HG03342 (cell line): Measurements from ENCODE around the gene DDX50.
A peak's percentile ranks its signal among the peaks of the same experiment; 100 is the strongest.
"Not testable (repeated sequence)": the region's sequence is repeated elsewhere in the genome, so short reads cannot be mapped to it uniquely, and the experiment has no call there.

ENCODE experiments used
- ATAC-seq: cut with Tn5 transposase; IDR thresholded peaks from one replicate; pipeline ENCODE4 v1.9.1; 2021; ENCODE audit warnings: mild to moderate bottlenecking, moderate library complexity; ENCODE audit not compliant: unreplicated experiment

The DDX50 gene, protein sequence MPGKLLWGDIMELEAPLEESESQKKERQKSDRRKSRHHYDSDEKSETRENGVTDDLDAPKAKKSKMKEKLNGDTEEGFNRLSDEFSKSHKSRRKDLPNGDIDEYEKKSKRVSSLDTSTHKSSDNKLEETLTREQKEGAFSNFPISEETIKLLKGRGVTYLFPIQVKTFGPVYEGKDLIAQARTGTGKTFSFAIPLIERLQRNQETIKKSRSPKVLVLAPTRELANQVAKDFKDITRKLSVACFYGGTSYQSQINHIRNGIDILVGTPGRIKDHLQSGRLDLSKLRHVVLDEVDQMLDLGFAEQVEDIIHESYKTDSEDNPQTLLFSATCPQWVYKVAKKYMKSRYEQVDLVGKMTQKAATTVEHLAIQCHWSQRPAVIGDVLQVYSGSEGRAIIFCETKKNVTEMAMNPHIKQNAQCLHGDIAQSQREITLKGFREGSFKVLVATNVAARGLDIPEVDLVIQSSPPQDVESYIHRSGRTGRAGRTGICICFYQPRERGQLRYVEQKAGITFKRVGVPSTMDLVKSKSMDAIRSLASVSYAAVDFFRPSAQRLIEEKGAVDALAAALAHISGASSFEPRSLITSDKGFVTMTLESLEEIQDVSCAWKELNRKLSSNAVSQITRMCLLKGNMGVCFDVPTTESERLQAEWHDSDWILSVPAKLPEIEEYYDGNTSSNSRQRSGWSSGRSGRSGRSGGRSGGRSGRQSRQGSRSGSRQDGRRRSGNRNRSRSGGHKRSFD

DNA sequence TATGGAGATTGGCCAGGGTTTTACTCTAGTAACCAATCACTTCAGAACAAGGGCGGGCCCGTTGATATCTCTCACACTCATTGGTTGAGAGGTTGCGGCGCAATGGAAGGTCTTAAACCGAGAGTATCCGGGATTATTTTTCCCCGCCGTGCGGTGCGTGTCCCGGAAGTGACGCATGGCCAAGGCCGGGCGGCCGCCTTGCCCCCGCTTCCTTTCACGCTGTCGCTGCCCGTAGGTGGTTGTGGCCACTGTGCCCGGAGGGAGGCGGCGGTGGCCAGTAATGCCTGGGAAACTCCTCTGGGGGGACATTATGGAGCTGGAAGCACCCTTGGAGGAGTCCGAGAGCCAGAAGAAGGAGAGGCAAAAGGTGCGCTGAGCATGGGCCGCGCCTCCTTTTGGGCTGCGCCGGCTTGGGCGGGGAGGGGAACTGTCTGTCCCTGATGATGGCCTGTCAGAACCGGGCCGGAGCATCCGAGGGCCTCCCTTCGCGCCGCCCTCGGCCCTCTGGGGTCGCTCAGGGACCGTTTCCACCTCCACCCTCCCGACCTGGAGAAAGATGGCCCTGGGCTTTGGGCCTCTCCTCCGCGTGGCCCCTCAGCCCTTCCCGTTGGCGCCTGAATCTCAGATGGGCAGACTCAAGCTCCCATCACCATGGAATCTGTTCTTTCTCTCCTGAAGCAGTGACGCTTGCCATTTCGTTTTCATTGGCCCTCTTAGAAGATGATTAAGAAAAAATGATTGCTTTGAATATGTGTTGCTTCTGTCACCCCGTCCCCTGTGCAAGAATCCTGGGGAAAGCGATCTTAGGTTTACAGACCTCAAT, at the start of gene DDX50:
DDX50 (plus strand) TSS at position 211 of the 823 bp plus-strand sequence; CDS start at position 281, 70 bp downstream.
- peak; percentile 98 for ATAC-seq

DNA sequence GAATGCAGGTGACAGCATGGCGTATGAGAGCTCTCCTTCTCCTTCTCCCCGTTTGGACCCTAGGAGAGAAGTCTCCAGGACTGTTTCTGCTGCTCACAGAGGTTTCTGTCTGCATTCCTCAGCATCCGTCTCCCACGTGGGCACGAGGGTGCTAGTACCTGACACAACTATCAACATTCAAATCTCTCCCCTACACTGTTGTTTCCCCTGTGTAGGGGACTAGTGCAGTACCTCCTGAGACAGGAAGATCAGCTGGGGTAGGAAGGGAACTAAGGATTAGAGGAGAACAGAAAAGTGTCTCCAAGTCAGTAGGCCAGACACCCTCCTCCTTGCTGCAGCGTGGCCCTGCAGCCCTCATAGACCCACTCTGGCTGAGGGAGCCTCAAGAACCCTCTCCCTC, 44.8 kb upstream of the DDX50 start:
- ATAC-seq, result no peak

DNA sequence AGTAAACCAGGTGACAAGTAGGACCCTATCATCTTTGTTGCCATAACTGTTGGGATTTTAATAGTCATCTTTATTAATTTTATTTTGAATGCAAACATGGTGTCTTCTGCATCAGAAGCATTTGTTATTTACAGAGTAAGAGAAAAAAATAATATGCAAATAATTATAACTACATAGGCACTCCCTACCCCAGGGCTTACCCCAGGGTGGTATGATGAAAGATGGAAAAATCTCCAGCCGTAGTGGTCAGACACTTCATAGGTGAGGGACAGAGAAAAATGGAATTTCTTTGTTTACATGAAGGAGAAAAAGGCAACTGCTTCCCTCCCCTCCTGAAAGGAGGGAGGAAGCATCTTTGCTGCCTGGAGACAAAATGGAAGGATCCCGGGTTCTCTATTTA, 44.1 kb upstream of the DDX50 start:
- no peak for ATAC-seq

DNA sequence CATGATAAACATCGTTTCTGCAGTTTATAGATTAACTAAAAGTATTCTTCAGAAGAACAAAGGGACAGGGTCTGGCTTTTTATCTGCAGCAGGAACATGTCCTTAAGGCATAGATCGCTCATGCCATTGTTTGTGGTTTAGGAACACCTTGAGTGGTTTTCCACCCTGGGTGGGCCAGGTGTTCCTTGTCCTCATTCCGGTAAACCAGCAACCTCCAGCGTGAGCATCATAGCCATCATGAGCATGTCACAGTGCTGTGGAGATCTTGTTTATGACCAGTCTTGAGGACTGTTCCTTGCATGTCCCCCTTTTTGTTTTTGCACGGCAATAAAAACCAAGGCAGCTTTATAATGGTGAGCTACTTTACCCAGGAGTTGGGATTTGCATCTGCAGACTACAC, 39.9 kb upstream of the DDX50 start:
- ATAC-seq, result no peak

DNA sequence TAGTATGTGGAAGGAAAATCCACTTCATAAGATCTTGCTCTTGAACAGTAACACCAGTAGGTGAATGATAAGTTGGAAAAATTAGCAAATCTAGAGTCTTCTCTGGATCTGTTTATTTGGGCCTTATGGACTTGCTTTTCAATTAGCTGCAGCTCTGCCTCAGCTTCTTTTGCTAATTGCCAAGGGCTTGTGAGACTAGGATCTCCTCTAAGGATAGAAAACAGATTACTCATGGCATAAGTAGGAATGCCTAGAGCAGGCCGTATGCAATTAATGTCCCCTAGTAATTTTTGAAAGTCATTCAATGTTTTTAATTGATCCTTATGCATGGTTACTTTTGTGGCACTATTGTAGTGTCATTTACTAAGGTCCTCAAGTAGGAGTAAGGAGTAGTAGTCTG, 36.5 kb upstream of the DDX50 start:
- no peak for ATAC-seq

DNA sequence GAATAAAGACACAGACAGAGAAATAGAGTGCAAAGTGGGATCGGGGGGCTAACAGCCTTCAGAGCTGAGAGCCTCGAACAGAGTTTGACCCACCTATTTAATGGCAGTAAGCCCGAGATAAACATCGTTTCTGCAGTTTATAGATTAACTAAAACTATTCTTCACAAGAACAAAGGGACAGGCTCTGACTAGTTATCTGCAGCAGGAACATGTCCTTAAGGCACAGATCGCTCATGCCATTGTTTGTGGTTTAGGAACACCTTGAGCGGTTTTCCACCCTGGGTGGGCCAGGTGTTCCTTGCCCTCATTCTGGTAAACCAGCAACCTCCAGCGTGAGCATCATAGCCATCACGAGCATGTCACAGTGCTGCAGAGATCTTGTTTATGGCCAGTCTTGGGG, 32.9 kb upstream of the DDX50 start:
- ATAC-seq, result not testable (repeated sequence)

DNA sequence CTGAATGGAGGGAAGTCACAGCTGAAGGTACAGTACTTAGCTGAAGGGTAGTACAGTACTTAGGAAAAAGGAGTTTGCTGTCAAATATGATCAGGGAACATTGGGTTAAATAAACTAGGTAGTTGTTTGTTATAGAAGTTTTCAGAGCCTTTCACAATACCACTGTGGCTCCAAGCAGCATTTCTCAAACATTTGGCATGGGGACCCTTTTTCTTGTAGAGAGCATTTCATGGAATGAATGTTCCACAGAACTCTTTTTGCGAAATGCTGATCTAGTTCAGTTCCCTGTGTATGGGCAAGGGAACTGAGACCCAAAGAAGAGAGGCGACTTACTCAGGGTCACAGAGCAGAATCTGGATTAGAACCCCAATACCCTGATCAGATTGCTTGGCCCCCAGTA, 31.5 kb upstream of the DDX50 start:
- ATAC-seq, result no peak

DNA sequence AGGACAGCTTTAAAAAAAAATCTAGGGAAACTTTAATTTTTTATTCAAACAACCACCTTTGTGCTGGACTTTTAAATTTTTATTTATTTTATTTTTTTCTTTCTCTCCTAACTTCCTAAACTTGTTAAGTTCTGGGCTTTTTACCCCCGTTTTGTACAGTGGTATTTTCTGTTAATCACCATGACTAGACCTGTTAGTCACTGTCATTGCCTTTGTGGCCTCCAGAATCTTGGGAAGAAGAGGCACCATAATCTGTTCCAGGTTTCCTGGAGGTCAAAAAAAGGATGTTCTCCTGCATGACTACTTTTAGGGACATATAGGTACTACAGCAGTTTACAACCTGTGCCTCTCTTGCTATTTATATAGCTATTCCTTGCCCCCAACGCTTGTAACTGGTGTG, 31.1 kb upstream of the DDX50 start:
- no peak for ATAC-seq

DNA sequence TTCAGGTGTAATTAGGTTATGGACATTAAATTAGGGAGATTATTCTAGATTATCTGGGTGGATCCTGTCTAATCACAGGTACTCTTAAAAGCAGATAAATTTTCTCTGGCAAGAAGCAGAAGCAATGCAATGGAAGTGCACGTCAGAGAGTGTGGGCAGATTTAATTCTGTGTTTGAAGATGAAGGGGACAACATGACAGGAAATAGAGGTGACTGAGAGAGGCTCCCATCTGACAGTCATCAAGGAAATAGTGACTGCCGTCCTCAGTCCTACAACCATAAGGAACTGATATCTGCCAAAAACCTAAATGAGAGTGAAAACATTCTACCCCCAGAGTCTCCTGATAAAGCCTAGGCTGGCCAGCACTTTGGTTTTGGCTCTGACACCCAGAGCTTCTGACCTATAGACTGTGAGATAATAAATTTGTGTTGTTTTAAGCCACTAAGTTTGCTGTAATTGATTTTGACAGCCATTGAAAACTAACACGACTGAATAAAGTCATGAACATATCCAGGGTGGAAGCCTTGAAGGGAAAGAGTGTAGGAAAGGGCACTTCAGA, 30.5 kb upstream of the DDX50 start:
- ATAC-seq, result no peak

DNA sequence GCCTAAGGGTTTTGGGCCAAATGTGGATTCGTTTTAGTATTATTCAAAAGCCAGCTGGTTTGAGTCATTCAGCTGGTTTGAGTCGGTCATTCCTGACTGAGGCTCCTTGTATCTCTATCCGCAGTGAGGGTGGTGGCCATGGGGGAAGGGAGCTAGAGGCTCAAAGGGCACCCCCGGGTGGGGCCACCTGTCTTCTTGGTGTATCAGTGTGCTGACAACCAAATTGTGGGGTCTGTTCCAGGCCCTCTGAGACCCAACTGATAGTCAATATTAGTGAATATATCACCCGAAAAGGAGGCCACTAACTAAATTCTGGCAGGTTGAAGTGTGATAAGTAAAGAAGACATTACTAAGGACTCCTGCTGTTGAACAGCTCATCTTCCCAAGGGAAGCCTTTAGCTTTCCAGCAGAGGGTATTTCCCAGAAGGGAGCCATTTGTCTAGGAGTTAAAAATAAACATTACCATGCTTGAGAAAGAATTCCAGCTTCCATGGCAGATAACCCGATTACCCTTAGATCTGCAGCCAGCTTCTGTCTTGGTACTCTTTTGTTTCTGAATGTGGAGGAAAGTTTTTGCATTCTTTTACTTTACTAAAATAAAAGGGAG, 29.9 kb upstream of the DDX50 start:
- no peak for ATAC-seq

DNA sequence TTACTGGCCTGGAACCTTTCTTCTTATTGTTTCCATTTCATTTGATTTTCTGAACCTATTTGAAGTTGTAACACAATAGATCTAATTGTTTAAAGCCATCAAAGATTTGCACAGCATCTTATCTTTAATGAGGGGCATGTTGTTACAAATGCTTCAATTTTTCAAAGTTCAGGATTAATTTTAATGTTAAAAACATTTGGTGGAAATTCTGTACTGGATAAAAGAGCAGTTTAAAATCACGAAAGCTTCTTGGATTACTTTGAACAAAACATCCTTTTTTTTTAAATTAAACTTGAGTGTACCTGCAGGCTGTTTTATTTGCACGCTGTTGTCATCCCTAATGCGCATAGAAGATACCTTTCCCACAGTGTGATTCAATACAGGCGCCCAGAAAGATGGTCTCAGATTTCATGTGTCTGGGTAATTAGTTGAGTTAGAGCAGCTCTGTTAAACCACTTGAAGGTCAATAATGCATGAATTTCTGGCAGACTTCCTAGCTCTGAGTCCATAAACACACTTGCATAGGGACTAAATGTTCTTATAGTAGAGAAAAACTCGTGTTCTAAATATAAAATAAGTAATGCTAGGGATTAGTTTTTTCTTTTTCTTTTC, 29.3 kb upstream of the DDX50 start:
- ATAC-seq, result no peak

DNA sequence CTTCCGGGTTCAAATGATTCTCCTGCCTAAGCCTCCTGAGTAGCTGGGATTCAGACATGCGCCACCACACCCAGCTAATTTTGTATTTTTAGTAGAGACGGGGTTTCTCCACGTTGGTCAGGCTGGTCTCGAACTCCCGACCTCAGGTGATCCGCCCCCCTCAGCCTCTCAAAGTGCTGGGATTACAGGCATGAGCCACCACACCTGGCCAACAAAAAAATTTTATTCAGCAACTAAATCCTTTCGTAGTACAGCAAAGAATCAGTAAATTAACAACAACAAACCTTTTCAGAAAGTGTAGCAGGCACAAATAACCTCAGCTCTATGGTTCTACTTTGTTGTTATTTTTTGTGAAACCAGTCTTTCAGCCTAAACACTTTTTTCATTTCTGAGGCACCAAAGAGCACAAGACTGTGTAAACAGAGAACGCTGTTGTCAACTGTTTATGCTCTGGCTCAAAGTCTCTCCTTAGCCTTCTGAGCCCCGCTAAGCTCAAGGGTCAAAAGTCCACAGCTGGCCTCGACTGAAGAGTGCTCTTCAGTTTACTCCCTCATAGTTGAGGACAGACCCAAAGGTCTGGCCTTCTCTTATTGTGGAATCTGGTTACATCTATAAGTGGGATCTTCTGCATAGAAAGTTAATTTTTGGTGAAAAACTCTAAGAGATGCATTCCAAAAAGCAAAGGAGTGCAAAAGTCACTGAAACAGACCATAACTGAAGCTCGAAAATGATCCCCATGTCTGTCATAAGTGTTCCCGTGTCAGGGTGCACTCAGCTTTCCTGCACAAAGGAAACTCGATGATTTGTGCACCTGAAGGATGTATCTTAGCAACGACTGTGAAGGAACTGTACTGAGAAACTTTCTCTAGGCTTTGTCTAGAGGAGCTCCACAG, 24.6 kb upstream of the DDX50 start:
- no peak for ATAC-seq

DNA sequence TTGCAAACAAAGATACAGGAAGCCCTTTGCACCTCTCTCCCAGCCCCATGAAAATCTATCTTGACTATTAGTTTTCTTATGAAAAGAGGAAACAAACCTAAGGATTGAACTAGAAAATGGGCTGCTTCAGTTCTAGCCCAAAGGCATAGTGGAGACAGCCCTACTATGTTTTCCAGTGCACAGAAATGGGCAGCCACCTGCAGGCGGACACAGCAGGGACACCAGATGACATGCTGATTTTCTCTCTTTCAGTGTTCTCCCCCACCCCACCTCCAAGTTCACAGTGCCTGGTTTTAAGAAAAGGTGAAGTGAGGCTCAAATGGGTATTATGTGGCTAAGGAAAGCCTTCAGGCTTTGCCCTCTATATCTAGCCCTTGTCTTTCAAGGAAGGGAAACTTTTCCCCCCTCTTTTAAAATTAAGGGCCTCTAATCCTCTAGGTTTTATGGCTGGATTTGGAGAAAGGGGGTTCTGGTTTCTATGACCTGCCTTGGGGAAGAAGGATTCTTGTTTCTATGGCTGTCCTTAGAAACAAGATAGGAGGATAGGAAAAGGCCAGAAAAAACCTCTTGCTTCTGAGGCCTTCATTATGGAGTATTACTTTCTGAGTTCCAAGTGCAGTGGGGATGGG, 23.5 kb upstream of the DDX50 start:
- no peak for ATAC-seq

DNA sequence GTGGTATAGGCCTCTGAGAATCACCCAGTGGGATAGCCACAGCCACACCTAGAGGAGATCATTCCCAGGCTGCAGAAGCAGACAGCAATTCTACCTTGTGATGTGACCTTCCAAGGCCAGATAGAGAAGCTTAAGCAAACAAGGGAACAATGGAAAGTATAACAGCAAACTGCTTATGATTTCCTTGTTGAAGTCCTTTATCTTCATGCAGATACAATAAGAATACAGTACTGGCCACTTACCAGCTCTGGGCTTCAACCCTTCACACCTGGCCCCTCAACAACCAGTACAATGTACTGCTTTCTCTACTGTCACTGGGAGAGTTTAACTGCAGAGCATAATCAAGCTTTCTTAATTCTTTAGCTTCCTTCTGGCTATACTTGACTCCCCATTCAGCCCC, 22.6 kb upstream of the DDX50 start:
- no peak for ATAC-seq

DNA sequence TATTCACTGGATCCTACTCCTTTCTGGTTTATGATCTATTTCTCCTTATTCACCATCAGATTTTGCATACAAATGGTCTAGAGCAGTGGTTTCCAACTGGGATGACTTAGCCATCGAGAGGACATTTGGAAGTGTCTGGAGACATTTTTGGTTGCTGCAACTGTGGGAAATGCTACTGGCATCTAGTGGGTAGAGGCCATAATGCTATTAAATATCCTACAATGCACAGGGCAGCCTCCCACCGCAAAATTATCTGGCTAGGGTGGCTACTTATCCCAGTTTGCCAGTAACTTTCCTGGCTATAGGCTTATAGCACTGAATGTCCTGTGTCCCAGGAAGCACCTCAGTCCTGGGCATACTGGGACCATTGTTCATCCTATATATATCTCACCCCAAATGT, 21.5 kb upstream of the DDX50 start:
- no peak for ATAC-seq

DNA sequence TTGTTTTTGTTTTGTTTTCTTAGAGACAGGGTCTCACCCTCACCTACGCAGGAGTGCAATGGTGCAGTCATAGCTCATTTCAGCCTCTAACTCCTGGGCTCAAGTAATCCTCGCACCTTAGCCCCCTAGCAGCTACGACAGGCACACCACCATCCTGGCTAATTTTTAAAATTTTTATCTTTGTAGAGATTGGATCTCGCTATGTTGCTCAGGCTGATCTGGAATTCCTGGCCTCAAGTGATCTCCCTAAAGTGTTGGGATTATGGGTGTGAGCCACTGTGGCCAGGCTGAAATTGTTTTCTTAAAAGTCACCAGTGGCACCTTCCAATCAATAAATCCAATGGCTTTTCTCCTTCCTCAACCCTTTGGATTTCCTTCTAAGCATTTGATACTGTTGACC, 20.9 kb upstream of the DDX50 start:
- ATAC-seq, result no peak

DNA sequence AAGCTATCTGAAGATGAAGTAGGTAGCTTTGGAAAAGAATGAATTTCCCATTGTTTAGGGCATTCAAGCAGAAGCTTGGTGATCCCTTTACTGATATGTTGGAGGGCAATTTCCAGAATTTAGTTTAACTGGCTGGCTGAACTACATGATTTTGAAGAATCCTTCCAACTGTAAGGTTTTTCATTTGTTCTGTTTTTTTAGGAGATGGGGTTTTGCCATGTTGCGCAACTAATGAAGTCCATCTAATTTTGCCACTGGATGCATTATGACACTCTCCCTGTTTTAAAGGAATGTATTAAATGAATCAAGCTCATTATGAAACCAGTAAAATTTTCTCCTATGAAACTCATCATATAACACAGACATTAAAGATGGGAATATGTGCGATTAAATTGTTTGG, 6.1 kb upstream of the DDX50 start:
- no peak for ATAC-seq

DNA sequence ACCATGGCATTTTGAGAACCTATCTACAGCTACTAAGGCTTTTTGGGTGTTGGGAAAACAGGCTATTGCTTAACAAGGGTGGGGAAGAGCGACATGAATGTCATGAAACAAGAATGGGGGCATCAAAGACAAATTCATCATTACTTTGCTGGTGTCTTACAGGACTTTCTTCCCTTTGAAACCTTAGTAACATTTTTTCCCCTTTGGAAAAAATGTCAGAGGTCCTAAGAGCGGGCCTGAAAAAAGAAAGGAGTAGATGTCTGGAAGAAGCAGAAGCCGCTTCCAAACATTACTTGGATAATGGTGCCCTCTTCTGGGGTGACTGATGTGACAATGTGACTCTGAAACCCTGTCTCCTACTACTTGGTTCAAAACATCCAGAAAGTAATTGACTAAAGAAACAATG, 3.8 kb upstream of the DDX50 start:
- ATAC-seq, result no peak

DNA sequence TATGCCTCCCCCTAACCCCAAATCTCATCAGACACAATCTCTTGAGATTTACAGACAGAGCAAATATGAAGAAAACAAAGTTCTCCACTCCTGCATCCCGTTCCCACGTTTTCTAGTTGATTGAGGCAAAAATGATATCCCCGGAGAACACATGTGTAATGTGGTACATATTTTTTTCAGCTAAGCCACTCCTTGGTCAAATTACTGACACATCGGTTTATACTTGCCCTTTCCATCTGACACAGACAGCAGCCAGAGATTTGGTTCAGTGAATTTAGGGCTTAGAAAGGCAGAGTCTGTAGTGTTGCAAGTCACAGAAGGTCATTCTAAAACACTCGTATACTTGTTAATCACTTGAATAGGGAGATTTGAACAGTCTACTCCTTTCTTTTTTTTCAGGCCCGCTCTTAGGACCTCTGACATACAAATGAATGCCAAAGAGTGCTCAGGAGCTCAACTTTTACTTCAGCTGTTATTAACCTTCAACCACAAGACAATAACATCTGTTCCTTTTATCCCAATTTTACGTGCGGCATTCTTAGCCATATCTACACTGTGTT, 1.8 kb upstream of the DDX50 start:
- ATAC-seq, result no peak
